CD14-positive monocyte (primary cell): ENCODE data around the gene MARK4. TPM values are rescaled to one million over a fixed set of nuclear protein-coding genes. Genes with fewer than 3 reads are reported as not detected.
"Not testable (repeated sequence)": the region's sequence is repeated elsewhere in the genome, so short reads cannot be mapped to it uniquely, and the experiment has no call there.

Experiments
- DNase-seq, 3 donors: peaks; one replicate each; pipeline ENCODE4 v3.0.0-alpha.2; 2011 to 2022
- H2AFZ ChIP-seq: 2 replicates; pipeline ENCODE4 v1.6.0; 2012; ENCODE audit warnings: mild to moderate bottlenecking, low read depth, low read length, inconsistent platforms; ENCODE audit not compliant: insufficient read depth, poor library complexity, severe bottlenecking
- H3K27ac ChIP-seq, 2 donors: 1 replicate in 1 of 2; 2 replicates in 1 of 2; pipeline ENCODE4 v1.5.1; 2012 to 2013; ENCODE audit warnings: low read length in 2 of 2, control low read depth in 1 of 2, inconsistent platforms in 1 of 2, low read depth in 1 of 2, mild to moderate bottlenecking in 1 of 2
- H3K27me3 ChIP-seq, 2 donors: one replicate each; pipeline versions ENCODE4 v1.6.0 to v1.6.1; 2011 to 2013; ENCODE audit warnings: low read length in 2 of 2; ENCODE audit not compliant: control insufficient read depth in 2 of 2, insufficient read depth in 2 of 2
- H3K36me3 ChIP-seq, 2 donors: replicated peaks in 1 of 2; 1 replicate in 1 of 2; 2 replicates in 1 of 2; pipeline versions ENCODE4 v1.5.1 to v1.6.1; 2012 to 2013; ENCODE audit warnings: low read length in 2 of 2, control low read depth in 1 of 2, inconsistent platforms in 1 of 2, mild to moderate bottlenecking in 1 of 2; ENCODE audit not compliant: insufficient read depth in 2 of 2, control insufficient read depth in 1 of 2
- H3K4me1 ChIP-seq, 2 donors: 1 replicate in 1 of 2; 2 replicates in 1 of 2; pipeline versions ENCODE4 v1.5.1 to v1.6.1; 2012 to 2013; ENCODE audit warnings: low read length in 2 of 2, control low read depth in 1 of 2, inconsistent platforms in 1 of 2, mild to moderate bottlenecking in 1 of 2, moderate library complexity in 1 of 2; ENCODE audit not compliant: insufficient read depth in 2 of 2, control insufficient read depth in 1 of 2
- H3K4me2 ChIP-seq: replicated peaks from 2 replicates; pipeline ENCODE3; 2012; ENCODE audit warnings: low read length, moderate library complexity, mild to moderate bottlenecking; ENCODE audit not compliant: poor library complexity, severe bottlenecking; ENCODE audit errors: extremely low read depth
- H3K4me3 ChIP-seq, 3 experiments: fragments of 200-600 bp in 1 of 3; sonication (generic) in 1 of 3; replicated peaks in 1 of 3; 1 replicate in 2 of 3; 2 replicates in 1 of 3; pipeline ENCODE4 v1.5.1; 2011 to 2013; ENCODE audit warnings: low read length in 3 of 3, mild to moderate bottlenecking in 3 of 3, control low read depth in 2 of 3, low read depth in 2 of 3, inconsistent platforms in 1 of 3, moderate library complexity in 1 of 3
- H3K79me2 ChIP-seq: 2 replicates; pipeline ENCODE4 v1.6.0; 2012; ENCODE audit warnings: mild to moderate bottlenecking, control low read depth, inconsistent platforms, low read length, moderate library complexity; ENCODE audit not compliant: insufficient read depth
- H3K9ac ChIP-seq: 2 replicates; pipeline ENCODE4 v1.6.0; 2017; ENCODE audit warnings: low read length, mild to moderate bottlenecking; ENCODE audit not compliant: insufficient read depth, poor library complexity, severe bottlenecking
- H3K9me3 ChIP-seq, 2 donors: replicated peaks in 1 of 2; 1 replicate in 1 of 2; 2 replicates in 1 of 2; pipeline versions ENCODE4 v1.5.1 to v1.6.1; 2012 to 2013; ENCODE audit warnings: low read length in 2 of 2, control low read depth in 1 of 2; ENCODE audit not compliant: control insufficient read depth in 1 of 2, insufficient read depth in 1 of 2
- H4K20me1 ChIP-seq: 2 replicates; pipeline ENCODE4 v1.6.0; 2012; ENCODE audit warnings: mild to moderate bottlenecking, low read length, control low read depth, moderate library complexity; ENCODE audit not compliant: insufficient read depth
- H3K27ac Mint-ChIP-seq, 7 donors: one replicate each; pipeline ENCODE4 v1.8.0; 2020; ENCODE audit warnings: mild to moderate bottlenecking in 7 of 7, mixed read lengths in 7 of 7, moderate library complexity in 6 of 7, inconsistent platforms in 2 of 7
- H3K27me3 Mint-ChIP-seq, 3 donors: one replicate each; pipeline ENCODE4 v1.8.0; 2021 to 2022; ENCODE audit warnings: low read depth in 3 of 3, mild to moderate bottlenecking in 3 of 3, mixed read lengths in 3 of 3, moderate library complexity in 3 of 3, inconsistent platforms in 1 of 3
- H3K36me3 Mint-ChIP-seq, 2 donors: one replicate each; pipeline ENCODE4 v1.8.0; 2020; ENCODE audit warnings: mixed read lengths in 2 of 2, inconsistent platforms in 1 of 2, mild to moderate bottlenecking in 1 of 2
- H3K4me1 Mint-ChIP-seq: one replicate; pipeline ENCODE4 v1.8.0; 2020; ENCODE audit warnings: mild to moderate bottlenecking, mixed read lengths
- H3K4me3 Mint-ChIP-seq, 2 donors: one replicate each; pipeline ENCODE4 v1.8.0; 2020; ENCODE audit warnings: mild to moderate bottlenecking in 2 of 2, mixed read lengths in 2 of 2, moderate library complexity in 1 of 2
- H3K9me3 Mint-ChIP-seq, 7 donors: one replicate each; pipeline ENCODE4 v1.8.0; 2020 to 2022; ENCODE audit warnings: mixed read lengths in 7 of 7, mild to moderate bottlenecking in 6 of 7, moderate library complexity in 6 of 7, inconsistent platforms in 2 of 7
- WGBS: methylation state at CpG from one replicate; pipeline ENCODE4 v1.1.5; 2013; ENCODE audit warnings: missing lambda C conversion rate; ENCODE audit not compliant: insufficient coverage; 5-methylcytosine and 5-hydroxymethylcytosine counted together
- intact Hi-C, 2 donors: fragments of 100-400 bp; cut with micrococcal nuclease; formaldehyde crosslinking; loops; one replicate each; pipeline versions ENCODE4 v1.15.0 to v1.15.1; 2023
- polyA plus RNA-seq, 3 donors: library from polyadenylated mRNA; depleted of rRNA in 1 of 3; unstranded in 2 of 3; stranded (reverse) in 1 of 3; fragments of 300-500 nt in 2 of 3; fragments of >200 nt in 1 of 3; fragmentation: Illumina TruSeq in 2 of 3; gene quantifications; 1 replicate in 2 of 3; 2 replicates in 1 of 3; pipeline ENCODE4 v1.2.3, GENCODE V29; 2012 to 2021
- TF ChIP-seq, protein P1 (sequence below): fragments of 200-600 bp; IDR thresholded peaks from one replicate; pipeline ENCODE4 v1.8.0; 2022; ENCODE audit warnings: antibody characterized with exemption, mild to moderate bottlenecking

Gene MARK4
- polyA plus RNA-seq, 3 donors, result 0.59 to 18.4 (median 0.69) TPM

DNA sequence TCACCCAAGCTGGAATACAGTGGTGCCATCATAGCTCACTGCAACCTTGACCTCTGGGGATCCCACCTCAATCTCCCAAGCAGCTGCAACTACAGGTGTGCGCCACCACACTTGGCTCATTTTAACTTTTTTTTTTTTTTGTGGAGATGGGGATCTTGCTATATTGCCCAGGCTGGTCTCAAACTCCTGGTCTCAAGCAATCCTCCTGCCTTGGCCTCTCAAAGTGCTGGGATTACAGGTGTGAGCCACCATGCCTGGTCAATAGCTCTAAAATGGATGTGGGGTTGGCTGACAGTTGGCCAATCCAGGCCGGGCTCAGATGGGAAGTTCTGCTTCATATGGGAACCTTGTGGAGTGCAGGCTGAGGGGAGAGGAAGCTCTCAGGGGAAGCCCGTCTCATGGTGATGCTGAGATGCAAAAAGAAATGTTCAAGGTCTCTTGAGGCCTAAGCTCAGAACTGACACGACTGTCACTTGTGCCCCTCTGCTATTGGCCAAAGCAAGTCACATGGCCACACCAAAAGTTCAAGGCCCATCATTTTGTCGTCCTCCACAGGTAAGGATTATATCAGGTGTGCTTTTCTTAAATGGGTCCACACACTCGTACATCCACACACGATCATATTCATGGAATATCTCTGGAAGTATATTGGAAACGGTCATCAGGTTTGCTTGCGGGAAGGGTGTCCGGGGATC, 82.7 kb downstream of the MARK4 start:
- TF ChIP-seq, protein P1, sequence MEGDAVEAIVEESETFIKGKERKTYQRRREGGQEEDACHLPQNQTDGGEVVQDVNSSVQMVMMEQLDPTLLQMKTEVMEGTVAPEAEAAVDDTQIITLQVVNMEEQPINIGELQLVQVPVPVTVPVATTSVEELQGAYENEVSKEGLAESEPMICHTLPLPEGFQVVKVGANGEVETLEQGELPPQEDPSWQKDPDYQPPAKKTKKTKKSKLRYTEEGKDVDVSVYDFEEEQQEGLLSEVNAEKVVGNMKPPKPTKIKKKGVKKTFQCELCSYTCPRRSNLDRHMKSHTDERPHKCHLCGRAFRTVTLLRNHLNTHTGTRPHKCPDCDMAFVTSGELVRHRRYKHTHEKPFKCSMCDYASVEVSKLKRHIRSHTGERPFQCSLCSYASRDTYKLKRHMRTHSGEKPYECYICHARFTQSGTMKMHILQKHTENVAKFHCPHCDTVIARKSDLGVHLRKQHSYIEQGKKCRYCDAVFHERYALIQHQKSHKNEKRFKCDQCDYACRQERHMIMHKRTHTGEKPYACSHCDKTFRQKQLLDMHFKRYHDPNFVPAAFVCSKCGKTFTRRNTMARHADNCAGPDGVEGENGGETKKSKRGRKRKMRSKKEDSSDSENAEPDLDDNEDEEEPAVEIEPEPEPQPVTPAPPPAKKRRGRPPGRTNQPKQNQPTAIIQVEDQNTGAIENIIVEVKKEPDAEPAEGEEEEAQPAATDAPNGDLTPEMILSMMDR, result no peak
- no peaks in the 10 kb centered on the region for H3K36me3 Mint-ChIP-seq
- Histone ChIP-seq H3K36me3 (no peaks in the 10 kb centered on the region), H3K27me3 (no peaks in the 10 kb centered on the region), H3K4me3 (no peak overlapping the region), H3K4me2 (no peak overlapping the region), H3K27ac (no peak overlapping the region), H3K9me3 (no peaks in the 10 kb centered on the region), H2AFZ (no peak overlapping the region), H4K20me1 (no peaks in the 10 kb centered on the region), H3K4me1 (peaks cover 4 to 5% of the 10 kb centered on the region in 2 donors), H3K9ac (no peak overlapping the region), H3K79me2 (no peaks in the 10 kb centered on the region)
- H3K4me3 Mint-ChIP-seq, result no peak overlapping the region
- H3K9me3 Mint-ChIP-seq, result no peaks in the 10 kb centered on the region
- peaks cover 4% of the 10 kb centered on the region for H3K4me1 Mint-ChIP-seq
- H3K27ac Mint-ChIP-seq, result no peak overlapping the region
- H3K27me3 Mint-ChIP-seq, result peaks cover 7 to 16% (median 9%) of the 10 kb centered on the region in 3 donors
- 58% methylated on average over 3 of the region's 10 CpGs for WGBS
- DNase-seq, result no peak
- intact Hi-C loops, result no loop called here

DNA sequence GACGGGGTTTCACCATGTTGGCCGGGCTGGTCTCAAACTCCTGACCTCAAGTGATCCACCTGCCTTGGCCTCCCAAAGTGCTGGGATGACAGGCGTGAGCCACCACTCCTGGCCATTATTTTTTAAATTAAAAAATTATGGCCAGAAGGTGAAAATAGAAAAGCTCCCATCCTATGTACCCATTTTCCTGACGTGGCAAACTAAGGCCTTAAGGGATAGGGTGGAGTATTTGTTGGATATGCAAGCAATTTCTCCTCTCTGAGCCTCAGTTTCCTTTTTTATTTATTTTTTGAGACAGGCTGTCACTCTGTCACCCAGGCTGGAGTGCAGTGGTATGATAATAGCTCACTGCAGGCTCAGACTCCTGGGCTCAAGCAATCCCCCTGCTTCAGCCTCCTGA, 83.8 kb downstream of the MARK4 start:
- H3K4me3 ChIP-seq, H2AFZ ChIP-seq, H3K27ac ChIP-seq, H3K36me3 ChIP-seq, H3K36me3 Mint-ChIP-seq, H3K4me1 ChIP-seq, H3K9me3 ChIP-seq, intact Hi-C loops, H3K27me3 ChIP-seq, H3K4me2 ChIP-seq, H3K4me3 Mint-ChIP-seq, H3K27ac Mint-ChIP-seq, H3K9me3 Mint-ChIP-seq, H4K20me1 ChIP-seq, DNase-seq, H3K79me2 ChIP-seq, H3K4me1 Mint-ChIP-seq, H3K9ac ChIP-seq: not testable (repeated sequence)
- H3K27me3 Mint-ChIP-seq, result peaks cover 9 to 17% (median 12%) of the 10 kb centered on the region in 3 donors
- 83% methylated on average over 1 of the region's 4 CpGs for WGBS
